GM12878 (cell line): ENCODE data around the gene ARHGAP19. TPM values are rescaled to one million over a fixed set of nuclear protein-coding genes. Genes with fewer than 3 reads are reported as not detected.

Experiments
- ATAC-seq: fragments of 200-7000 bp; cut with Tn5 transposase; 3 replicates; pipeline ENCODE4 v1.9.1; 2020; ENCODE audit warnings: mild to moderate bottlenecking, moderate library complexity
- BruUV-seq: library from RNA; stranded (reverse); fragments of 400-500 nt; replicated peaks from 2 replicates; lab custom pipeline; 2021; lab: Mats Ljungman, UMichigan
- CTCF ChIA-PET: fragments of 300-600 bp; sonication (Branson Sonifier 250); formaldehyde crosslinking; extraction: SDS; loops from one replicate; lab custom pipeline; 2021; ENCODE audit warnings: inconsistent platforms; lab: Yijun Ruan, JAX
- POLR2A ChIA-PET: fragments of 350-600 bp; formaldehyde crosslinking; extraction: SDS; loops from one replicate; lab custom pipeline; 2021; ENCODE audit warnings: inconsistent platforms; lab: Charles Lee
- RAD21 ChIA-PET: fragments of 300-600 bp; sonication (Branson Sonifier 250); formaldehyde crosslinking; loops from one replicate; lab custom pipeline; 2023; ENCODE audit warnings: antibody characterized with exemption; ENCODE audit not compliant: unreplicated experiment; lab: Charles Lee
- SMC1A ChIA-PET: fragments of 300-600 bp; sonication (Branson Sonifier 250); formaldehyde crosslinking; loops from one replicate; lab custom pipeline; 2023; ENCODE audit not compliant: unreplicated experiment, uncharacterized antibody; lab: Charles Lee
- DNase-seq: peaks from one replicate; pipeline ENCODE4 v3.0.0-alpha.2; 2011; ENCODE audit warnings: low read depth, low spot score
- FAIRE-seq: peaks from 3 replicates; lab custom pipeline; 2011; peaks lifted over from hg19 to GRCh38; lab: Jason Lieb, UNC
- H2AFZ ChIP-seq: 2 replicates; pipeline ENCODE4 v1.6.0; 2011; ENCODE audit warnings: low read depth, low read length, control low read depth; ENCODE audit not compliant: control insufficient read depth
- H3K27ac ChIP-seq: 2 replicates; pipeline ENCODE4 v1.5.1; 2011; ENCODE audit warnings: control low read depth; ENCODE audit not compliant: control insufficient read depth, insufficient read depth
- H3K27me3 ChIP-seq, 2 experiments: replicated peaks in 1 of 2; 2 replicates each; pipeline versions ENCODE4 v1.6.0 to v1.6.1; 2011; ENCODE audit warnings: low read length in 1 of 2; ENCODE audit not compliant: control insufficient read depth in 2 of 2, insufficient read depth in 2 of 2
- H3K36me3 ChIP-seq, 2 experiments: 2 replicates each; pipeline ENCODE4 v1.5.1; 2011; ENCODE audit warnings: low read length in 1 of 2; ENCODE audit not compliant: control insufficient read depth in 2 of 2, insufficient read depth in 2 of 2
- H3K4me1 ChIP-seq: 2 replicates; pipeline ENCODE4 v1.6.1; 2011; ENCODE audit warnings: mild to moderate bottlenecking, low read length, moderate library complexity, mixed read lengths; ENCODE audit not compliant: control insufficient read depth, insufficient read depth
- H3K4me2 ChIP-seq: 2 replicates; pipeline ENCODE4 v1.6.0; 2011; ENCODE audit warnings: control low read depth; ENCODE audit not compliant: control insufficient read depth, insufficient read depth
- H3K4me3 ChIP-seq: fragments of 200-600 bp; sonication (generic); 2 replicates; pipeline ENCODE4 v1.5.1; 2016
- H3K79me2 ChIP-seq: 2 replicates; pipeline ENCODE4 v1.6.0; 2011; ENCODE audit warnings: low read length; ENCODE audit not compliant: control insufficient read depth, insufficient read depth
- H3K9ac ChIP-seq: 2 replicates; pipeline ENCODE4 v1.8.0; 2011; ENCODE audit warnings: low read length, control low read depth, mixed read lengths; ENCODE audit not compliant: control insufficient read depth, insufficient read depth
- H3K9me3 ChIP-seq: replicated peaks from 3 replicates; pipeline ENCODE4 v1.5.1; 2011; ENCODE audit warnings: mild to moderate bottlenecking, low read length; ENCODE audit not compliant: control insufficient read depth, insufficient read depth
- H4K20me1 ChIP-seq: 2 replicates; pipeline ENCODE4 v1.6.0; 2011; ENCODE audit not compliant: control insufficient read depth, insufficient read depth
- BRCA1 ChIP-seq: IDR thresholded peaks from 2 replicates; pipeline ENCODE4 v1.6.1; 2011; ENCODE audit warnings: low read depth, low read length, improper control_type of control experiment
- CBFB ChIP-seq: IDR thresholded peaks from 2 replicates; pipeline ENCODE4 v1.6.1; 2016; ENCODE audit warnings: antibody characterized with exemption, low read depth
- CHD2 ChIP-seq: IDR thresholded peaks from 2 replicates; pipeline ENCODE4 v1.6.1; 2011; ENCODE audit warnings: low read depth, low read length, improper control_type of control experiment, borderline replicate concordance
- ESRRA ChIP-seq: IDR thresholded peaks from 2 replicates; pipeline ENCODE4 v1.6.1; 2012; ENCODE audit warnings: mild to moderate bottlenecking, low read length, improper control_type of control experiment
- HDAC6 ChIP-seq: fragments of 200-600 bp; sonication (generic); IDR thresholded peaks from one replicate; pipeline ENCODE4 v1.8.0; 2017; ENCODE audit warnings: antibody characterized with exemption; ENCODE audit not compliant: unreplicated experiment
- IRF4 ChIP-seq: IDR thresholded peaks from 2 replicates; pipeline ENCODE4 v1.6.1; 2011; ENCODE audit warnings: low read depth, low read length
- NR2C2 ChIP-seq: IDR thresholded peaks from 2 replicates; pipeline ENCODE4 v1.6.1; 2011; ENCODE audit warnings: borderline replicate concordance, low read depth; ENCODE audit not compliant: control insufficient read depth, insufficient read length
- POLR2AphosphoS2 ChIP-seq: IDR thresholded peaks from 2 replicates; pipeline ENCODE4 v1.6.1; 2011; ENCODE audit warnings: low read depth, mild to moderate bottlenecking, low read length, improper control_type of control experiment, moderate library complexity
- RAD51 ChIP-seq: fragments of 450-650 bp; IDR thresholded peaks from 2 replicates; pipeline ENCODE4 v1.6.1; 2016; ENCODE audit warnings: moderate library complexity, mild to moderate bottlenecking, inconsistent platforms
- SMC3 ChIP-seq: IDR thresholded peaks from 2 replicates; pipeline ENCODE4 v1.6.1; 2011; ENCODE audit warnings: low read length, improper control_type of control experiment, borderline replicate concordance
- YBX1 ChIP-seq: fragments of 450-650 bp; IDR thresholded peaks from 2 replicates; pipeline ENCODE4 v1.6.1; 2016; ENCODE audit warnings: antibody characterized with exemption
- ZSCAN29 ChIP-seq: fragments of 450-650 bp; IDR thresholded peaks from 2 replicates; pipeline ENCODE4 v1.6.1; 2017; ENCODE audit warnings: mild to moderate bottlenecking, moderate library complexity
- WGBS: methylation state at CpG from one replicate; pipeline ENCODE4 v1.1.6; 2016; ENCODE audit warnings: low lambda C conversion rate; ENCODE audit not compliant: insufficient replicate concordance, insufficient coverage; ENCODE audit errors: missing lambda C conversion rate; 5-methylcytosine and 5-hydroxymethylcytosine counted together
- in situ Hi-C: fragments of 300-500 bp; cut with MboI; formaldehyde crosslinking; loops from 9 replicates; pipeline ENCODE4 v1.14.3; 2018; ENCODE audit warnings: mixed read lengths
- intact Hi-C: fragments of 100-400 bp; cut with micrococcal nuclease; formaldehyde crosslinking; loops from one replicate; pipeline ENCODE4 v1.14.2; 2022; ENCODE audit not compliant: unreplicated experiment
- polyA plus RNA-seq, 11 experiments: library from polyadenylated mRNA; depleted of rRNA in 4 of 11; unstranded in 6 of 11; stranded (reverse) in 5 of 11; fragments of >200 nt; fragmentation: Nextera tagmentation in 4 of 11; fragmentation: Illumina TruSeq in 1 of 11; extraction: Ambion mirVana in 4 of 11; extraction: Trizol in 1 of 11; gene quantifications; 1 replicate in 1 of 11; 2 replicates in 10 of 11; pipeline versions ENCODE4 v1.2.1 to v1.2.3, GENCODE V29; 2011 to 2016; ENCODE audit warnings: inconsistent platforms in 2 of 11, missing spikeins in 2 of 11, low read depth in 1 of 11
- total RNA-seq, 4 experiments: library from RNA; depleted of rRNA in 3 of 4; stranded (reverse); fragments of >200 nt in 3 of 4; fragmentation: Illumina TruSeq in 1 of 4; extraction: Trizol in 1 of 4; gene quantifications; 2 replicates each; pipeline versions ENCODE4 v1.2.1 to v1.2.3, GENCODE V29; 2013 to 2021
- TF ChIP-seq, protein P1 (sequence below): IDR thresholded peaks from 2 replicates; pipeline ENCODE4 v1.6.1; 2011; ENCODE audit warnings: mild to moderate bottlenecking, low read depth, low read length, moderate library complexity; ENCODE audit not compliant: insufficient replicate concordance
- TF ChIP-seq, protein P2 (sequence below): IDR thresholded peaks from 2 replicates; pipeline ENCODE4 v1.6.1; 2011; ENCODE audit warnings: low read depth, mild to moderate bottlenecking, low read length, moderate library complexity, borderline replicate concordance; ENCODE audit errors: extremely low read depth

ARHGAP19 gene
- total and polyA plus RNA-seq, 10 of the 15 experiments (the other 5 are each of a cell fraction or from before 2014, with no cell fraction given) = 13.3 to 40.7 (median 22.6) TPM

DNA sequence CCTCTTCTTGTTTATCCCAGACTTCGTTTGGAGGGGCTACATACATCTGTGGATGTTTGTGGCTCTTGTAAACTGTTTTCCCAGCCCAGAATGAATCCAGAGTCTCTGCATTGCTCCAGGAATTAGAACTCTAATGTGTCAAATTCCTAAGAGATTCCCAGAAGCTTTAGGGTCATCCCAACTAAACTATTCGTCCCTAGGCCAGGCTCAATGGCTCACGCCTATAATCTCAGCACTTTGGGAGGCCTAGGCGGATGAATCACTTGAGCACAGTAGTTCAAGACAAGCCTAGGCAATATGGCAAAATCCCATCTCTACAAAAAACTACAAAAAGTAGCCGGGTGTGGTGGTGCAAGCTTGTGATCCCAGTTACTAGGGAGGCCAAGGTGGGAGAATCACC lies 28.5 kb downstream of the ARHGAP19 start (continued):
- TF ChIP-seq SMC3 = no peak
- no peak for TF ChIP-seq IRF4
- TF ChIP-seq, protein P1, sequence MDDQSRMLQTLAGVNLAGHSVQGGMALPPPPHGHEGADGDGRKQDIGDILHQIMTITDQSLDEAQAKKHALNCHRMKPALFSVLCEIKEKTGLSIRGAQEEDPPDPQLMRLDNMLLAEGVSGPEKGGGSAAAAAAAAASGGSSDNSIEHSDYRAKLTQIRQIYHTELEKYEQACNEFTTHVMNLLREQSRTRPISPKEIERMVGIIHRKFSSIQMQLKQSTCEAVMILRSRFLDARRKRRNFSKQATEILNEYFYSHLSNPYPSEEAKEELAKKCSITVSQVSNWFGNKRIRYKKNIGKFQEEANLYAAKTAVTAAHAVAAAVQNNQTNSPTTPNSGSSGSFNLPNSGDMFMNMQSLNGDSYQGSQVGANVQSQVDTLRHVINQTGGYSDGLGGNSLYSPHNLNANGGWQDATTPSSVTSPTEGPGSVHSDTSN = no peak
- TF ChIP-seq YBX1 = no peak
- no peak for TF ChIP-seq BRCA1

DNA sequence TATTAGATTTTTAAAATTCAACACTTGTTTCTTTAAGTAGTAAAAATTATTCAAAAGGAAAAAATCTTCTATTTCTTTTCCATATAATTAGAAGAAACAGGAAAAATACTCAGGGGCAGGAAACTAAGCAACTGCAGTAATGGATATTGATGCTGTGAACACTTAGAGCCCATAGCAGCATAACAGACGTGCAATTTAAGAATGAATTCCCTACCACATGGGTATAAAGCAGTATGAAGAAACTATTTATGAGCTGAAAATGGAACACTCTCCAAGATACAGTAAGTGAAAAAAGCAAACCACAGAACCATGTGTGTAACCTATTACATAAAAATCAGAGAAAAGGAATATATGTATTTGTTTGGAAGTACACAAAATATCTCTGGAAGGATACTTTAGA lies 30.8 kb downstream of the ARHGAP19 start:
- H3K4me1 ChIP-seq = no peaks in the 10 kb centered on the region
- no peaks in the 10 kb centered on the region for H4K20me1 ChIP-seq
- FAIRE-seq (no peak), DNase-seq (no peak), ATAC-seq (no peak)
- ChIA-PET CTCF (interaction anchor here (1.1 to 1.5 kb wide), 2 partner anchors 17 to 51 kb away, joined by 3 to 6 read pairs; no protein-coding TSS in a partner anchor), RAD21 (no interaction called here), SMC1A (no interaction called here), POLR2A (interaction anchor here (0.6 kb wide), 1 partner anchor 52 kb away, joined by 4 read pairs; no protein-coding TSS in a partner anchor)
- no peaks in the 10 kb centered on the region for H3K27me3 ChIP-seq
- H3K36me3 ChIP-seq = peaks cover 0 to 11% of the 10 kb centered on the region in 2 experiments; a peak in 2 of 4 replicates
- BruUV-seq = no TSS peak
- H3K27ac ChIP-seq = no peak overlapping the region
- H3K9me3 ChIP-seq = no peaks in the 10 kb centered on the region
- no peaks in the 10 kb centered on the region for H3K79me2 ChIP-seq
- H3K9ac ChIP-seq = no peak overlapping the region
- H3K4me2 ChIP-seq = no peak overlapping the region
- no peak overlapping the region for H2AFZ ChIP-seq
- TF ChIP-seq ZSCAN29 (no peak), RAD51 (no peak), CBFB (no peak), HDAC6 (no peak), ESRRA (no peak), CHD2 (no peak), POLR2AphosphoS2 (no peak), NR2C2 (no peak)
- TF ChIP-seq, protein P2, sequence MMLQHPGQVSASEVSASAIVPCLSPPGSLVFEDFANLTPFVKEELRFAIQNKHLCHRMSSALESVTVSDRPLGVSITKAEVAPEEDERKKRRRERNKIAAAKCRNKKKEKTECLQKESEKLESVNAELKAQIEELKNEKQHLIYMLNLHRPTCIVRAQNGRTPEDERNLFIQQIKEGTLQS = no peak
- no peak overlapping the region for H3K4me3 ChIP-seq
- intact Hi-C loops = no loop called here
- 92% methylated on average over 1 of the region's 1 CpG for WGBS
- in situ Hi-C loops = no loop called here
